H1 (cell line): ENCODE results near the gene GMPPA. TPM values are rescaled to one million over a fixed set of nuclear protein-coding genes. Genes with fewer than 3 reads are reported as not detected.

ENCODE experiments used
- CTCF ChIA-PET: fragments of 300-600 bp; sonication (Branson Sonifier 250); formaldehyde crosslinking; loops from one replicate; lab custom pipeline; 2021; ENCODE audit not compliant: partially characterized antibody; lab: Charles Lee
- POLR2A ChIA-PET: fragments of 300-600 bp; sonication (Branson Sonifier 250); formaldehyde crosslinking; loops from one replicate; lab custom pipeline; 2021; ENCODE audit warnings: inconsistent platforms; ENCODE audit not compliant: partially characterized antibody; lab: Charles Lee
- DNase-seq, 2 experiments: peaks; one replicate each; pipeline versions ENCODE4 v3.0.0 to v3.0.0-alpha.2; 2010 to 2022; ENCODE audit warnings: low spot score in 2 of 2, low read depth in 1 of 2, mixed read lengths in 1 of 2
- FAIRE-seq: peaks from 2 replicates; lab custom pipeline; 2011; peaks lifted over from hg19 to GRCh38; lab: Jason Lieb, UNC
- H2AFZ ChIP-seq: 2 replicates; pipeline ENCODE4 v1.8.1; 2012; ENCODE audit warnings: low read length, inconsistent platforms
- H2AK5ac ChIP-seq: 2 replicates; pipeline ENCODE4 v1.6.1; 2013; ENCODE audit warnings: low read depth, low read length
- H2BK120ac ChIP-seq: replicated peaks from 2 replicates; pipeline ENCODE3; 2013; ENCODE audit warnings: low read depth, low read length, inconsistent platforms
- H2BK12ac ChIP-seq: 2 replicates; pipeline ENCODE4 v1.6.1; 2013; ENCODE audit warnings: low read depth, low read length
- H2BK15ac ChIP-seq: 2 replicates; pipeline ENCODE4 v1.6.1; 2013; ENCODE audit warnings: low read length
- H2BK20ac ChIP-seq: 2 replicates; pipeline ENCODE4 v1.6.1; 2013; ENCODE audit warnings: low read length
- H2BK5ac ChIP-seq: 2 replicates; pipeline ENCODE4 v1.6.1; 2013; ENCODE audit warnings: low read depth, low read length
- H3K14ac ChIP-seq: 2 replicates; pipeline ENCODE4 v1.6.1; 2013; ENCODE audit warnings: inconsistent platforms; ENCODE audit not compliant: insufficient read length
- H3K18ac ChIP-seq: 2 replicates; pipeline ENCODE4 v1.6.1; 2013; ENCODE audit warnings: low read length; ENCODE audit errors: extremely low read depth
- H3K23ac ChIP-seq: 2 replicates; pipeline ENCODE4 v1.6.1; 2013; ENCODE audit warnings: inconsistent platforms; ENCODE audit not compliant: insufficient read length
- H3K23me2 ChIP-seq: 2 replicates; pipeline ENCODE4 v1.6.1; 2013; ENCODE audit warnings: low read depth, low read length
- H3K27ac ChIP-seq: 2 replicates; pipeline ENCODE4 v1.6.1; 2011; ENCODE audit warnings: low read depth, low read length, inconsistent platforms
- H3K27me3 ChIP-seq, 4 experiments: replicated peaks in 1 of 4; 1 replicate in 1 of 4; 2 replicates in 3 of 4; pipeline versions ENCODE4 v1.6.1 to v1.8.1; 2011 to 2013; ENCODE audit warnings: low read length in 3 of 4, mild to moderate bottlenecking in 3 of 4, inconsistent platforms in 2 of 4, mixed read lengths in 2 of 4, moderate library complexity in 1 of 4; ENCODE audit not compliant: control insufficient read depth in 3 of 4, insufficient read depth in 3 of 4; ENCODE audit errors: extremely low read depth in 1 of 4
- H3K36me3 ChIP-seq, 4 experiments: 2 replicates each; pipeline versions ENCODE4 v1.6.1 to v1.8.1; 2011 to 2013; ENCODE audit warnings: mild to moderate bottlenecking in 4 of 4, low read length in 3 of 4, moderate library complexity in 2 of 4, control low read depth in 1 of 4, inconsistent platforms in 1 of 4; ENCODE audit not compliant: insufficient read depth in 4 of 4, control insufficient read depth in 2 of 4
- H3K4ac ChIP-seq: replicated peaks from 2 replicates; pipeline ENCODE3; 2013; ENCODE audit warnings: low read length, low read depth, mixed read lengths, inconsistent platforms; ENCODE audit not compliant: insufficient read length
- H3K4me1 ChIP-seq, 4 experiments: replicated peaks in 1 of 4; 1 replicate in 1 of 4; 2 replicates in 3 of 4; pipeline versions ENCODE4 v1.6.1 to v1.8.1; 2011 to 2013; ENCODE audit warnings: low read length in 3 of 4, inconsistent platforms in 2 of 4, mixed read lengths in 1 of 4; ENCODE audit not compliant: insufficient read depth in 4 of 4, control insufficient read depth in 3 of 4
- H3K4me2 ChIP-seq, 2 experiments: 2 replicates each; pipeline versions ENCODE4 v1.6.1 to v1.8.1; 2011 to 2013; ENCODE audit warnings: low read depth in 2 of 2, low read length in 2 of 2, control low read depth in 1 of 2, inconsistent platforms in 1 of 2, mild to moderate bottlenecking in 1 of 2; ENCODE audit not compliant: insufficient read depth in 1 of 2
- H3K4me3 ChIP-seq, 4 experiments: fragments of 200-600, 300-600 bp in 1 of 4; sonication (generic), shearing (Covaris generic), sonication (Bioruptor Twin) in 1 of 4; 2 replicates each; pipeline versions ENCODE4 v1.5.1 to v1.8.1; 2011 to 2016; ENCODE audit warnings: low read length in 4 of 4, low read depth in 3 of 4, control low read depth in 2 of 4, inconsistent platforms in 2 of 4, mild to moderate bottlenecking in 2 of 4, mixed read lengths in 1 of 4, moderate library complexity in 1 of 4; ENCODE audit not compliant: insufficient read depth in 2 of 4; ENCODE audit errors: extremely low read depth in 1 of 4
- H3K56ac ChIP-seq: replicated peaks from 2 replicates; pipeline ENCODE3; 2013; ENCODE audit warnings: low read depth, mild to moderate bottlenecking, mixed read lengths, low read length, inconsistent platforms; ENCODE audit not compliant: insufficient read length
- H3K79me1 ChIP-seq: 2 replicates; pipeline ENCODE4 v1.6.1; 2013; ENCODE audit warnings: low read depth, low read length, control low read depth
- H3K79me2 ChIP-seq, 2 experiments: 2 replicates each; pipeline versions ENCODE4 v1.6.1 to v1.8.1; 2012 to 2013; ENCODE audit warnings: low read length in 2 of 2, mild to moderate bottlenecking in 2 of 2, inconsistent platforms in 1 of 2; ENCODE audit not compliant: insufficient read depth in 2 of 2, control insufficient read depth in 1 of 2
- H3K9ac ChIP-seq, 4 experiments: replicated peaks in 1 of 4; 1 replicate in 1 of 4; 2 replicates in 3 of 4; pipeline versions ENCODE4 v1.6.1 to v1.8.1; 2011 to 2013; ENCODE audit warnings: low read depth in 3 of 4, low read length in 3 of 4, control low read depth in 2 of 4, mild to moderate bottlenecking in 2 of 4, moderate library complexity in 2 of 4, inconsistent platforms in 1 of 4; ENCODE audit errors: extremely low read depth in 1 of 4
- H3K9me3 ChIP-seq, 2 experiments: 2 replicates each; pipeline versions ENCODE4 v1.6.1 to v1.8.1; 2012 to 2013; ENCODE audit warnings: mild to moderate bottlenecking in 2 of 2, moderate library complexity in 2 of 2, control low read depth in 1 of 2, inconsistent platforms in 1 of 2, low read depth in 1 of 2, low read length in 1 of 2, mixed read lengths in 1 of 2; ENCODE audit not compliant: insufficient read depth in 2 of 2
- H4K20me1 ChIP-seq, 2 experiments: replicated peaks in 1 of 2; 2 replicates each; pipeline versions ENCODE3 to v1.8.1; 2011 to 2013; ENCODE audit warnings: inconsistent platforms in 2 of 2, low read length in 2 of 2, mild to moderate bottlenecking in 1 of 2; ENCODE audit not compliant: insufficient read depth in 2 of 2, control insufficient read depth in 1 of 2
- H4K5ac ChIP-seq: 2 replicates; pipeline ENCODE4 v1.6.1; 2013; ENCODE audit warnings: low read length, low read depth, mixed read lengths, inconsistent platforms; ENCODE audit not compliant: insufficient read length
- H4K8ac ChIP-seq: 2 replicates; pipeline ENCODE4 v1.8.0; 2013; ENCODE audit warnings: mild to moderate bottlenecking, moderate library complexity, low read length, inconsistent platforms; ENCODE audit not compliant: insufficient read depth; ENCODE audit errors: extremely low read depth
- H4K91ac ChIP-seq: replicated peaks from 2 replicates; pipeline ENCODE3; 2013; ENCODE audit warnings: low read length, mixed read lengths, inconsistent platforms; ENCODE audit not compliant: insufficient read length
- BACH1 ChIP-seq: IDR thresholded peaks from 2 replicates; pipeline ENCODE4 v1.6.1; 2012; ENCODE audit warnings: low read length, improper control_type of control experiment
- WGBS, 2 experiments: shearing (Covaris generic) in 1 of 2; methylation state at CpG; one replicate each; pipeline versions ENCODE4 v1.1.6 to v1.1.7; 2013 to 2015; ENCODE audit warnings: low lambda C conversion rate in 2 of 2, mixed read lengths in 2 of 2, inconsistent platforms in 1 of 2, low coverage in 1 of 2, missing lambda C conversion rate in 1 of 2; ENCODE audit not compliant: insufficient replicate concordance in 2 of 2, insufficient coverage in 1 of 2, insufficient read length in 1 of 2; ENCODE audit errors: extremely low coverage in 1 of 2, missing lambda C conversion rate in 1 of 2; 5-methylcytosine and 5-hydroxymethylcytosine counted together
- polyA plus RNA-seq, 7 experiments: library from polyadenylated mRNA; depleted of rRNA in 3 of 7; stranded (reverse) in 5 of 7; unstranded in 2 of 7; fragments of >200 nt in 5 of 7; fragments of 200-250 nt in 2 of 7; gene quantifications; 1 replicate in 5 of 7; 2 replicates in 1 of 7; 4 replicates in 1 of 7; pipeline versions ENCODE4 v1.2.1 to v1.2.3, GENCODE V29; 2011 to 2013; ENCODE audit warnings: missing spikeins in 2 of 7, mixed read lengths in 2 of 7
- total RNA-seq: library from RNA; stranded (reverse); fragmentation: NEBNext Ultra II Directional; extraction: Animal tissue kit (Norgen Biotek cat#: 25700); gene quantifications from 2 replicates; pipeline ENCODE4 v1.2.1, GENCODE V29; 2021

GMPPA gene
- total and polyA plus RNA-seq, 2 of the 8 experiments (the other 6 are each of a cell fraction or from before 2014, with no cell fraction given), result 34.3 to 98.8 TPM

GRCh38 chr2:219468410-219469185 lies 30.1 kb upstream of the GMPPA start:
- no peak overlapping the region for H3K56ac ChIP-seq
- no peak overlapping the region for H2BK120ac ChIP-seq
- no peak overlapping the region for H3K4ac ChIP-seq
- no peak for DNase-seq
- H3K9me3 ChIP-seq, result no peaks in the 10 kb centered on the region
- peak overlapping the region; percentile 42; the same call in 1 of the 2 replicates for H4K8ac ChIP-seq
- no peak overlapping the region for H3K9ac ChIP-seq
- TF ChIP-seq BACH1, result no peak
- H2AFZ ChIP-seq, result no peak overlapping the region
- H3K14ac ChIP-seq, result no peak overlapping the region
- H4K20me1 ChIP-seq, result peaks cover 0 to 3% of the 10 kb centered on the region in 2 experiments
- ChIA-PET CTCF (interaction anchor here (0.6 to 113.1 kb wide), 6 partner anchors 10 to 174 kb away, joined by 3 to 7248 read pairs (median 10); partner anchors contain the start of genes ASIC4, CHPF, DES and GMPPA), POLR2A (interaction anchor here (1.3 to 2.1 kb wide), 9 partner anchors 8 to 57 kb away, joined by 3 to 8 read pairs (median 4); no protein-coding TSS in a partner anchor)
- FAIRE-seq, result no peak
- H2AK5ac ChIP-seq, result no peak overlapping the region
- H2BK5ac ChIP-seq, result no peak overlapping the region
- WGBS, 2 experiments, result 89% methylated on average over 22 of the region's 23 CpGs; no CpG with 5 or more reads in 1 of the 2 experiments
- no peak overlapping the region for H3K23ac ChIP-seq
- H3K36me3 ChIP-seq, result no peaks in the 10 kb centered on the region
- no peak overlapping the region for H3K27ac ChIP-seq
- no peak overlapping the region for H2BK15ac ChIP-seq
- no peaks in the 10 kb centered on the region for H3K27me3 ChIP-seq
- H3K79me2 ChIP-seq, result no peaks in the 10 kb centered on the region
- no peaks in the 10 kb centered on the region for H3K23me2 ChIP-seq
- H4K91ac ChIP-seq, result no peak overlapping the region
- no peak overlapping the region for H2BK12ac ChIP-seq
- no peak overlapping the region for H4K5ac ChIP-seq
- H3K4me3 ChIP-seq, result no peak overlapping the region
- H3K4me2 ChIP-seq, result no peak overlapping the region
- no peaks in the 10 kb centered on the region for H3K79me1 ChIP-seq
- no peak overlapping the region for H3K18ac ChIP-seq
- no peaks in the 10 kb centered on the region for H3K4me1 ChIP-seq
- H2BK20ac ChIP-seq, result no peak overlapping the region
